GM18526 (cell line): ENCODE results near the gene GPC3.

ENCODE experiments used
- POLR2A ChIP-seq: IDR thresholded peaks from 3 replicates; pipeline ENCODE4 v1.6.1; 2011; ENCODE audit not compliant: insufficient read length; ENCODE audit errors: extremely low read depth

Gene GPC3

DNA sequence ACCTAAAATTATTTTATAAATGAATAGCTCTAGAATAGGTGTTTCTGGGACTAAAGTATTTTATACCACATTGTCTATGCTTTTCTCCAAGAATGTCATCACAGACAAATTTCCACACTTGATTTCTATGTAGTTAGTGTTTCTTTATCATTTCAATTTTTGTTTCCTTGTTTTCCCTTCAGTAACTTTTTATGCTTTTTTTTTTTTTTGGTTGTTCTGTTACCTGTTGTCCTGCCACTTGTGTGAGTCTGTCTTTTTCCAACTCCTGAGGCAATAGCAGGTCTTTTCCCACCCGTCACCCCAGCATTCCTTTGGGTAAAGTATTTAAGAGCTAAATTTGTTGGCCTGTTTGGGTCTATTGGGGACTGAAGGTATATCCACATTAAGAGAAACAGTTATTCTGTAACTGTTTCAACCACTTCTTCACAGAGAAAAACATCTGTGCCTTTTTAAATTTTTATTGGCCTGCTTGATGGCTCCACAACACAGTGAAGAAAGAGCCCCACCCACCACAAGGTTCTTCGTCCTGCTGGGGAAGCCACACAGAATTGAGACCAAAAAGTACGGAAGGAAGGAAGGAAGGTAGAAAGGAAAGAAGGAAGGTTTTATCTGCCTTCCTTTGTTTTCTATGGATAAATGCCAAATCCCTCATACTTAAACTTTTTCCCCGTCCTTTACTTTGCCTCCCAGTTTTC, 17.7 kb upstream of the GPC3 start:
- TF ChIP-seq POLR2A: no peak

DNA sequence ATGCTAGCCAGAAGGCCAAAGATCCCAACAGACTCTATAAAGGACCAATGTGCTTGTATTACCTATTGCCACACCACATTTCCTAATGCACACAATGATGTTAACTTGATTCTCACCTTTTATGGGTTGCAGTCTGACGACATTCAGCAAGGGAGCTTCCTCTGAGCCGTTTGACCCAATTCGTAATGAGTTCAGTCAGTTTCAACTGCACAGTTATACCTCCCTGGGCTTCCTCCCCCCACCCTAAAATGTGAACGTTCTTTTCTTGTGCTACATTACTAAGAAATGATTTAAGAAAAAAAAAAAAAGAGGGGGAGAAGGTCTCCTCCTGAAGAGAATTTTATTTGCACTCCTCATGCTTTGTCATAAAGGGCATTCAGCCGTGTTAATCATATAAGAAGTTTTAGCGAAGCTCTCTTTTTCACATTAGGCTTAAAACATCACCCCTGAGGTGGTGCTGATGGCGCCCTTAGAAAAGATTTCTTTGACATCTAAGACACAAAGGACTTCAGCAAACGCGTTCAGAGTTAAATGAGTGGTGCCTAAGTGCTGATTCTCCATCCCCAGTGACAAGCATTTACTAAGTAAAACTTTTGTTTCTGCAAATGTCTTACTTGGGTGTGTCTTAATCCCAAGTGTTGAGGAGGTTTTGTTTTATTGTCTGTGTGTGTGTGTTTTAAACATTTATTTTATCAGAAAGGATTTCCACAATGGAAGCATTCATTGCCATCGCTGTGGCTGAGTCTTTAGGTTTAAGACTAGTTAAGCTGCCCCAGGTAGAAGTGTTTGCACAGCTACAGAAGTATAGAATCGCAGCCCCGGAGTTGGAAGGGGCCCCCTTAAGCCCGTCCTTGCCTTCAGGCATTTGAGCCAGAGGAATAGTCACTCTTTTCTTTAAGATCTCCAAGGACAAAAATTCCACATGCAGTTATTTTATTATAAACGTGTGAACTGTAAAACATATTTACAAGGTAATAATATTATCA, 15.2 kb upstream of the GPC3 start:
- TF ChIP-seq POLR2A: no peak

DNA sequence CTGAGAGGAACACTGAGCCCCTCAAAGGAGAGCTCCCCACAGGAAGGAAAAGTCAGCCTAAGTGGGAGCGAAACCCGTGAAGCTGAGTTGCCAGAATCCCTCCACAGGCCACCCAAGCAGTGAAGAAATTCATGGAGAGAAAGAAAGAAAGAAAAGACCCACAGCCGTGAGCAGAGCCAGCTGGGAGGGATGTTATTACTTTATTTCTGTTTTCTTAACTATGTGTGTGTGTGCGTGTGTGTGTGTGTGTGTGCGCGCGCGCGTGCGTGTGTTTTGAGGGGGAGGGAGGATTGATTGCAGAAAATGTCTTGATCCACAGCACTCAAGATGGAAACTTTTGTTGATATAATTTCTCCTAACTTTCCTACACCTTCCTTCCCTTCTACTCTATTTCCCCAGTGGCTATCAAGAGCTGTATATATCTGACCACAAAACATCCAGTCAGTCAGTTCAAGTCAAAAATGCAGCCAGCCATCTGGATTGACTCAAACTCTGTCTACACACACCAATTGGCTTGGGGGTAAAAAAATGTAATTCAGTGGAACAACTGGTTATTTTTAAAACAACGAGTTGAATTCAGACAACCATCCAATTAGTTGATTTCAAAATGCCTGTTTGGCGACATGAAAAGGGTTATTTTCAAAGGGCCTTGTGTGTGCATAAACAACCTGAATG, 13.8 kb upstream of the GPC3 start:
- no peak for TF ChIP-seq POLR2A

DNA sequence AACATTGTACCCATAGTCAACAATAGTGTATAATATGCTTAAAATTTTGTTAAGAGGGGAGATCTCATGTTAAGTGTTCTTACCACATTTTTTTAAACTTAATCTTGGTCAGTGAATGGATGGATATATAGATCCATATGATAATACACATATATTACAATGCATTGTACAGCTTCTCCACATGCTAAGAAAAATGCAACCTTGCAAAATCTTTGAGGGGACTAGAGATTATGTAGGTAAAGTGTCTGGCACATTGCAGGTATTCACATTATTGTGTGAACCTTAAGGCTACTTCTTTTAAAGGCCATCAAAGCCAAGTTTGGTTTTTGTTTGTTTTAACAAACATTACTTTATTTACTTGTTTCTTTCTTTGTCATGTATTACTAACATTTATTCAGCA, 10.4 kb upstream of the GPC3 start:
- no peak for TF ChIP-seq POLR2A

- no peak for TF ChIP-seq POLR2A
Observed at GRCh38 chrX:133994576-133994975, 9.2 kb upstream of the GPC3 start.

DNA sequence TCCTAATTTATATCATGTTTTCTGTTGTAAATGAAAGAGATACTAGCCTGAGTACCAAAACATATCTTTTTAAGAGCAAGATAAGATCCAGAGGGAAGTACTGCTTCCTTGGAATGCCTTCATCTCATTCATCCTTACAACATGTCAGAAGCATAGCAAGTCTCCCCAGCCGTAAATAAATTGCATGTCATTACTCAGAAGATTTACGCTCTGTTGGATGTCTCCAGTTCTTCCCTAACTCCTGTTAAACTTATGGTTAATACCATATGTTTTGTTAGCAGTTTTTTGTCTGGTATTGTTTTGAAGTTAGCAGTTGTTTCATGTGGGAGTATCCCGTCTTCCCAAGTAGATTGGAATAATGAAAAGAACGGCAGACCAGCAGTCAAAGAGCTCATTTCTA, 7.5 kb upstream of the GPC3 start:
- no peak for TF ChIP-seq POLR2A

DNA sequence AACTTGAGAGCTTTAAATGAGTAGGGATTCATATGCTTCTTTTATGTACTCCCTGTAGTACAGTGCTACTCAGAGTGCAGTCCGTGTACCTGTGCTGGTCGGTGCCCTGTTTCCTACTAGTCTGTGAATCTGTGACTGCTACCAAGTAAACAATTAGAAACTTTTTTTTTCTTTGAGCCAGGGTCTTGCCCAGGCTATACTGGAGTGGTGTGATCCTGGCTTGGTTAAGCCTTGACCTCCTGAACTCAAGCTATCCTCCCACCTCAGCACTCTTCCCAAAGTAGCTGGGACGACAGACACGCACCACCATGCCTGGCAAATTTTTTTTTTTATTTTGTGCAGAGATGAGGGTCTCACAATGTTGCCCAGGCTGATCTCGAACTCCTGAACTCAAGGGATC, 6.4 kb upstream of the GPC3 start:
- TF ChIP-seq POLR2A: no peak

GRCh38 chrX:133989993-133990392, 4.6 kb upstream of the GPC3 start:
- TF ChIP-seq POLR2A: no peak

GRCh38 chrX:133989490-133989889, 4.1 kb upstream of the GPC3 start:
- no peak for TF ChIP-seq POLR2A

GRCh38 chrX:133988010-133988409, 2.6 kb upstream of the GPC3 start:
- no peak for TF ChIP-seq POLR2A

DNA sequence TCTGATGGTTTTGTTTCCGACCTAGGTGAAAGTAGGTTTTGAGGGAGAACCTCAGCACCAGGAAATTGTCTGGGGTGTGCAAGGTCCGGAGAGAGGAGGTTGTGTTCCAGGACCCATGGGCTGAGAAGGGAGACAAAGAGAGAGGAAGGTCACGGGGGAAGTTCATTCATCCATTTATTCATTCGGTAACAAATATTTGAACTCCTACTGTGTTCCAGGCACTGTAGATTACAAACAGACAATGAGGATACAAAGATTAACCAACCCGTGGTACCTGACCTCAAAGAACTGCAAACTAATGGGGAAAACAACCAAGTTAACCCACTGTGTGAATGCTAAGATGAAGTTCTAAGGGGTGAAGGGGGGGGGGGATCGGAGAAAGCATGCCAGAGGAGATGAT, 1.8 kb upstream of the GPC3 start:
- TF ChIP-seq POLR2A: no peak

DNA sequence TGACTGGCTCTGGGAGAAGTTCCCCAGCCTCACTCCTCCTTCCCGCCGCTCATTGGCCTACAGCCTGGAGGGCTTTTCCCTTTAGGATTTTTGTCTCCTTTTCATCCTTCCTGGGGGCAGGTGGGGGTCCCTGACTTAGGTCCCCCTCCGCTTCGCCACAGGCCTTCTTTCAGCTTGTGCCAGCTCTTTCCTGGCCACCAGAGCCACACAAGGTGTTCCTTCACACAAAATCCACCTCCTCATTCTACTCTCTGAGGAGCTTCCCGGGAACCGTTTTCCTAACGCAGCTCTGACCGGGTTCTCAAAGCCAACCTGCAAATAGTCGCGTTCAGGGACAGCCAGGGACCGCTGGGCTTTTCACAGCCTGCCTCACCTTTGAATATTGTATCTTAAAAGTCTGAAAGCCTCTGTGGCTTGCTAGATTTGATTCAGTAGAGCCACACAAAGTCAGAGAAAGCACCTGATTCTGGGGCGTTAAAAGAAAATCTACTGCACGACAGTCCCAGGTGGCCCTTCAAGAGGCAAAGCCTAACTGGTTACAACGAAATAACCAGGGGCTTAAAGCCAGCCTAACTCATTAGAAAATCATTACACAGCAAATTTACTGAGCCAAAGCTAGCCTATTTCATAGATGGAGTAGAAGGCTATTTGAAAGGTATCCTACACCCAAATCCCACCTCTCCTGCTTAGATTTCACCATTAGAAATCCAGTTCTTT, 731 bp upstream of the GPC3 start:
- no peak for TF ChIP-seq POLR2A

GRCh38 chrX:133984857-133985163, 584 bp downstream of the GPC3 start:
- TF ChIP-seq POLR2A: no peak

GRCh38 chrX:133983974-133984845, 1.2 kb downstream of the GPC3 start:
- TF ChIP-seq POLR2A: no peak
